ENCODE results near the gene MICALL1.

- TF ChIP-seq SP1 (IDR thresholded peaks at IDR 0.05) (no peak), FOXM1 (IDR thresholded peaks at IDR 0.05; ENCODE audit: borderline replicate concordance) (no peak), L3MBTL2 (conservative IDR thresholded peaks at IDR 0.05) (no peak), NFRKB (IDR thresholded peaks at IDR 0.05) (no peak), SUZ12 (IDR thresholded peaks at IDR 0.05) (no peak), CTBP1 (IDR thresholded peaks at IDR 0.05; ENCODE audit: borderline replicate concordance) (no peak), ZNF384 (IDR thresholded peaks at IDR 0.05) (no peak), PKNOX1 (IDR thresholded peaks at IDR 0.05) (no peak), TARDBP (IDR thresholded peaks at IDR 0.05) (no peak), LEF1 (IDR thresholded peaks at IDR 0.05; ENCODE audit: borderline replicate concordance) (no peak), FOXA1 (IDR thresholded peaks at IDR 0.05) (no peak), BHLHE40 (IDR thresholded peaks at IDR 0.05; ENCODE audit: borderline replicate concordance) (no peak), HDGF (IDR thresholded peaks at IDR 0.05; ENCODE audit: borderline replicate concordance) (no peak), ARNT (IDR thresholded peaks at IDR 0.05) (no peak)
Measured at GRCh38 chr22:37979782-37980181, 73.7 kb downstream of the MICALL1 start.

Measured in HEK293T (cell line).